Measurements from ENCODE around the gene SLC35D1. TPM values are rescaled to one million over a fixed set of nuclear protein-coding genes. Genes with fewer than 3 reads are reported as not detected.
A peak's percentile ranks its signal among the peaks of the same experiment; 100 is the strongest.

SLC35D1 gene
- total and polyA plus RNA-seq, 2 donors (not counting 1 experiment from before 2014, with no cell fraction given): 4.0 to 16.8 TPM

GRCh38 chr1:67004176-67004575, 49.8 kb downstream of the SLC35D1 start:
- no CpG with 5 or more reads among the region's 1 CpG for WGBS (ENCODE audit: insufficient coverage)
- ChIA-PET CTCF (interaction anchor here (1.0 to 6.8 kb wide), 3 partner anchors 8 to 145 kb away, joined by 3 to 58 read pairs (median 5); partner anchors contain the start of gene C1orf141), POLR2A (no interaction called here)
- Histone ChIP-seq H3K9ac (ENCODE audit: low read length) (no peak overlapping the region), H3K27me3 (replicated peaks in 1 of 4; ENCODE audit: control extremely low read depth in 1 of 4, control insufficient read depth in 3 of 4, insufficient read depth in 4 of 4, low read length in 3 of 4) (no peaks in the 10 kb centered on the region), H4K20me1 (ENCODE audit: control insufficient read depth, insufficient read depth, low read length, poor library complexity, severe bottlenecking) (no peaks in the 10 kb centered on the region), H2AFZ (ENCODE audit: insufficient read depth, low read depth, low read length, poor library complexity, severe bottlenecking) (no peak overlapping the region), H3K4me1 (ENCODE audit: control insufficient read depth in 2 of 2, insufficient read depth in 2 of 2, low read length in 2 of 2) (no peaks in the 10 kb centered on the region), H3K79me2 (ENCODE audit: control insufficient read depth, insufficient read depth, low read length) (no peaks in the 10 kb centered on the region), H3K27ac (ENCODE audit: low read length in 2 of 2) (no peak overlapping the region), H3K9me3 (ENCODE audit: control extremely low read depth in 1 of 3, control insufficient read depth in 2 of 3, insufficient read depth in 1 of 3, low read length in 2 of 3) (no peaks in the 10 kb centered on the region), H3K4me3 (ENCODE audit: control extremely low read depth in 1 of 5, extremely low read depth in 1 of 5, insufficient read depth in 1 of 5, low read depth in 2 of 5, low read length in 4 of 5) (no peak overlapping the region), H3K4me2 (replicated peaks; ENCODE audit: low read depth, low read length, poor library complexity, severe bottlenecking) (no peak overlapping the region), H3K36me3 (replicated peaks in 1 of 2; ENCODE audit: control extremely low read depth in 1 of 2, control insufficient read depth in 1 of 2, extremely low read depth in 1 of 2, insufficient read depth in 2 of 2, low read length in 1 of 2) (peaks cover 0 to 52% of the 10 kb centered on the region in 2 experiments)
- Mint-ChIP-seq H3K9me3 (ENCODE audit: insufficient read depth) (no peaks in the 10 kb centered on the region), H3K4me3 (no peak overlapping the region), H3K4me1 (peaks cover 6% of the 10 kb centered on the region), H3K27me3 (no peaks in the 10 kb centered on the region), H3K27ac (no peak overlapping the region)
- ATAC-seq (ENCODE audit: low read depth) (no peak), DNase-seq (no peak)
- no peak for TF ChIP-seq CTCF (IDR thresholded peaks at IDR 0.05)
- no peak for TF ChIP-seq EZH2 (IDR thresholded peaks at IDR 0.05; ENCODE audit: borderline replicate concordance, insufficient read depth, low read depth, low read length, poor library complexity, severe bottlenecking)
- intact Hi-C loops (cut with micrococcal nuclease): no loop called here

- TF ChIP-seq EZH2 (IDR thresholded peaks at IDR 0.05; ENCODE audit: borderline replicate concordance, insufficient read depth, low read depth, low read length, poor library complexity, severe bottlenecking): no peak
- TF ChIP-seq CTCF (IDR thresholded peaks at IDR 0.05): no peak
- H3K27ac Mint-ChIP-seq: peak overlapping the region; percentile 4
- Histone ChIP-seq H2AFZ (ENCODE audit: insufficient read depth, low read depth, low read length, poor library complexity, severe bottlenecking) (no peak overlapping the region), H3K9ac (ENCODE audit: low read length) (no peak overlapping the region), H3K9me3 (ENCODE audit: control extremely low read depth in 1 of 3, control insufficient read depth in 2 of 3, insufficient read depth in 1 of 3, low read length in 2 of 3) (no peaks in the 10 kb centered on the region), H3K27ac (ENCODE audit: low read length in 2 of 2) (peak overlapping the region in 1 of 2 donors; percentile 30), H3K4me1 (ENCODE audit: control insufficient read depth in 2 of 2, insufficient read depth in 2 of 2, low read length in 2 of 2) (no peaks in the 10 kb centered on the region), H4K20me1 (ENCODE audit: control insufficient read depth, insufficient read depth, low read length, poor library complexity, severe bottlenecking) (no peaks in the 10 kb centered on the region), H3K4me2 (replicated peaks; ENCODE audit: low read depth, low read length, poor library complexity, severe bottlenecking) (no peak overlapping the region), H3K36me3 (replicated peaks in 1 of 2; ENCODE audit: control extremely low read depth in 1 of 2, control insufficient read depth in 1 of 2, extremely low read depth in 1 of 2, insufficient read depth in 2 of 2, low read length in 1 of 2) (peaks cover 0 to 35% of the 10 kb centered on the region in 2 experiments), H3K4me3 (ENCODE audit: control extremely low read depth in 1 of 5, extremely low read depth in 1 of 5, insufficient read depth in 1 of 5, low read depth in 2 of 5, low read length in 4 of 5) (no peak overlapping the region), H3K27me3 (replicated peaks in 1 of 4; ENCODE audit: control extremely low read depth in 1 of 4, control insufficient read depth in 3 of 4, insufficient read depth in 4 of 4, low read length in 3 of 4) (no peaks in the 10 kb centered on the region), H3K79me2 (ENCODE audit: control insufficient read depth, insufficient read depth, low read length) (no peaks in the 10 kb centered on the region)
- POLR2A ChIA-PET: no interaction called here
- intact Hi-C loops (cut with micrococcal nuclease): no loop called here
- ATAC-seq (ENCODE audit: low read depth) (no peak), DNase-seq (no peak)
- no peaks in the 10 kb centered on the region for H3K27me3 Mint-ChIP-seq
- no peaks in the 10 kb centered on the region for H3K9me3 Mint-ChIP-seq (ENCODE audit: insufficient read depth)
- whole genome bisulfite sequencing (ENCODE audit: insufficient coverage): 72% methylated on average over 3 of the region's 5 CpGs
- H3K4me3 Mint-ChIP-seq: no peak overlapping the region
- peaks cover 8% of the 10 kb centered on the region for H3K4me1 Mint-ChIP-seq
- CTCF ChIA-PET: interaction anchor here (1.3 to 6.8 kb wide), 2 partner anchors 142 to 147 kb away, joined by 5 to 58 read pairs; no protein-coding TSS in a partner anchor
These were observed 52.1 kb downstream of the SLC35D1 start for GRCh38 chr1:67001682-67002425.
